ENCODE results near the gene ZNF646. TPM values are rescaled to one million over a fixed set of nuclear protein-coding genes. Genes with fewer than 3 reads are reported as not detected.
"Not testable (repeated sequence)": the region's sequence is repeated elsewhere in the genome, so short reads cannot be mapped to it uniquely, and the experiment has no call there.

The ZNF646 gene
- total RNA-seq, 2 donors from 2014 or later: 7.6 to 8.2 TPM

GRCh38 chr16:31099860-31100638, 25.8 kb downstream of the ZNF646 start:
- DNase-seq: no peak
- intact Hi-C loops (cut with DNase I): loop anchor here in 1 of 2 donors (10.0 kb wide), 1 partner anchor 115 kb away; the partner anchor contains the start of gene HSD3B7

GRCh38 chr16:31100876-31101641, 26.8 kb downstream of the ZNF646 start:
- ATAC-seq; intact Hi-C loops (cut with DNase I); DNase-seq: not testable (repeated sequence)

More at GRCh38 chr16:31099860-31100638, 25.8 kb downstream of the ZNF646 start:
- no peak for ATAC-seq

GRCh38 chr16:31105677-31106213, 31.5 kb downstream of the ZNF646 start:
- DNase-seq (peak; percentile 89), ATAC-seq (peak; percentile 81 to 87)
- intact Hi-C loops (cut with DNase I): loop anchor here in 1 of 2 donors (5.0 kb wide), 1 partner anchor 37 kb away; no protein-coding TSS in a partner anchor

- intact Hi-C loops (cut with DNase I): loop anchor here in 1 of 2 donors (5.0 kb wide), 1 partner anchor 36 kb away; no protein-coding TSS in a partner anchor
- no peak for ATAC-seq
Observed at GRCh38 chr16:31106509-31107464, 32.6 kb downstream of the ZNF646 start.

GRCh38 chr16:31107465-31107867, 33.2 kb downstream of the ZNF646 start:
- intact Hi-C loops (cut with DNase I): loop anchor here in 1 of 2 donors (5.0 kb wide), 1 partner anchor 35 kb away; no protein-coding TSS in a partner anchor
- ATAC-seq (no peak), DNase-seq (no peak)

More at GRCh38 chr16:31106509-31107464, 32.6 kb downstream of the ZNF646 start:
- no peak for DNase-seq

GRCh38 chr16:31108035-31108793, 34.0 kb downstream of the ZNF646 start, which contains the start of gene BCKDK:
TSS of gene BCKDK (plus strand) at chr16:31108386. CDS start at chr16:31109224, 838 bp downstream.
- DNase-seq (peak; percentile 87), ATAC-seq (peak; percentile 87 to 89)
- intact Hi-C loops (cut with DNase I): loop anchor here in 1 of 2 donors (5.0 kb wide), 1 partner anchor 34 kb away; no protein-coding TSS in a partner anchor

GRCh38 chr16:31108794-31109558, 34.8 kb downstream of the ZNF646 start:
- DNase-seq (no peak), ATAC-seq (peak in 1 of 2 donors; percentile 2)
- intact Hi-C loops (cut with DNase I): loop anchor here in 1 of 2 donors (5.0 kb wide), 1 partner anchor 33 kb away; no protein-coding TSS in a partner anchor

GRCh38 chr16:31109622-31110021, 35.4 kb downstream of the ZNF646 start:
- DNase-seq (no peak), ATAC-seq (no peak)
- intact Hi-C loops (cut with DNase I): loop anchor here in 1 of 2 donors (5.0 kb wide), 1 partner anchor 33 kb away; no protein-coding TSS in a partner anchor

GRCh38 chr16:31110106-31111034, 36.1 kb downstream of the ZNF646 start:
- intact Hi-C loops (cut with DNase I): no loop called here
- DNase-seq: no peak
- ATAC-seq: no peak

- intact Hi-C loops (cut with DNase I): no loop called here
- no peak for DNase-seq
- ATAC-seq: no peak
Observed at GRCh38 chr16:31111881-31112466, 37.8 kb downstream of the ZNF646 start.

GRCh38 chr16:31112711-31113110, 38.5 kb downstream of the ZNF646 start:
- ATAC-seq (no peak), DNase-seq (no peak)
- intact Hi-C loops (cut with DNase I): no loop called here

- intact Hi-C loops (cut with DNase I): no loop called here
Observed at GRCh38 chr16:31113121-31114120, 39.2 kb downstream of the ZNF646 start.

GRCh38 chr16:31114468-31114867, 40.2 kb downstream of the ZNF646 start:
- ATAC-seq: no peak
- DNase-seq: no peak
- intact Hi-C loops (cut with DNase I): no loop called here

More at GRCh38 chr16:31113121-31114120, 39.2 kb downstream of the ZNF646 start:
- DNase-seq: no peak
- no peak for ATAC-seq
